NCI-H187 treated with DMSO at 0.1 percent for 48 hours (cell line): Measurements from ENCODE around the gene ADAM30.
"Not testable (repeated sequence)": the region's sequence is repeated elsewhere in the genome, so short reads cannot be mapped to it uniquely, and the experiment has no call there.

Source experiments
- DNase-seq: peaks from one replicate; lab custom pipeline; 2025; lab: John Stamatoyannopoulos, UW

The ADAM30 gene

DNA sequence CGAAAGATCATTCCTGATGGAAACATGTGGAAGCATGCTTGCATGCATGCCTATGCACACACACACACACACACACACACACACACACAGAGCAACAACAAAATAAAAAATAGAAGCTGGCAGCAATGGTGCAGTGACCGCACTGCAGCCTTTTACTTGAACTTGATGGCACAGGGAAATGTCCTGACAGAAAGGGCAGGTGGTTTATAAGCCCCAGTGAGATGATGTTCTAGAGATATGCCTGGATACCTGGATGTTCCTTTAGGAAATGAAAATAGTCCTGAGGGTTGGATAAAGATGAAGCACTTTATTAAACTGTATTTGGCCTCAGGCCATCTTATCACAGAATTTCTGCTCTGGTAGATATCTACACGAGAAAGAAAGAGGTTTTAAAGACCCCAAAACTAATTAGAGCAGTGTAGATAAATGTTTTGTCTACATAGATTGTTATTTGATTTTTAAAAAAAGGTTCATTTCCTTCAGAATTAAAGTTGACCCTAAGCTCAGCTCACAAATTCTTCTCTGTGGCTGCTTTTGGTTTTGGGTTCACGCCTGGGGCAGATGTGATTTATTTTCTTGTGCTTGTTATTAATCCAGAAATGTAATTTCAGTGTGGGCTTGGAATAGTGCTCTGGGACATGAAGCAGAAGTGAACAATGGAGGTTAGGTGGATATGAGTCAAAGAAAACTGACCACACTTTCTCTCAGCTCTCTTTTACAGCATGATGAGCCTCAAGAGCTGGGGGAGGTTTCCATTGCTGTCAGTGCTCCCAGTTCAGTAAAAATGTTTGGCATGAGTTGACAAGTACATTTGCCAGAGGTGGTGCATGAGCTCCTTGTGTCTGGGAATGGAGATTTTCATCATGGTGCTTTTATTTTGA lies 22.9 kb downstream of the ADAM30 start:
- no peak for DNase-seq

DNA sequence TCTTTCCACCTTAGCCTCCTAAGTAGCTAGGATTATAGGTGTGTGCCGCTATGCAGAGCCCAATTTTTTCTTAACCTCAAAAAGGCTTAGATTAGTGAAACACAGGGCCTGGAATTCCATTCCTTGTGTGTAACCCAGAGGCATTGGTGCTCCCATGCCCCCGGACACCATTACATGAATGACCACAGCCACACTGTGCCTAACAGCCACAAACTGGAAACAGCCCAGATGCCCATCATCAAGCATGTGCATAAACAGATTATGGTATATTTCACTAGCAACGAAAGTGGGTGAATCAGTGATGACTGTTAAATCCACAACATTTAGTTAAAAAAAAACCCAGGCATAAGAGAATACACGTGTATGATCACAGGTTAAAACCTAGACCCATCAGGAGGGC lies 24.4 kb downstream of the ADAM30 start:
- no peak for DNase-seq

DNA sequence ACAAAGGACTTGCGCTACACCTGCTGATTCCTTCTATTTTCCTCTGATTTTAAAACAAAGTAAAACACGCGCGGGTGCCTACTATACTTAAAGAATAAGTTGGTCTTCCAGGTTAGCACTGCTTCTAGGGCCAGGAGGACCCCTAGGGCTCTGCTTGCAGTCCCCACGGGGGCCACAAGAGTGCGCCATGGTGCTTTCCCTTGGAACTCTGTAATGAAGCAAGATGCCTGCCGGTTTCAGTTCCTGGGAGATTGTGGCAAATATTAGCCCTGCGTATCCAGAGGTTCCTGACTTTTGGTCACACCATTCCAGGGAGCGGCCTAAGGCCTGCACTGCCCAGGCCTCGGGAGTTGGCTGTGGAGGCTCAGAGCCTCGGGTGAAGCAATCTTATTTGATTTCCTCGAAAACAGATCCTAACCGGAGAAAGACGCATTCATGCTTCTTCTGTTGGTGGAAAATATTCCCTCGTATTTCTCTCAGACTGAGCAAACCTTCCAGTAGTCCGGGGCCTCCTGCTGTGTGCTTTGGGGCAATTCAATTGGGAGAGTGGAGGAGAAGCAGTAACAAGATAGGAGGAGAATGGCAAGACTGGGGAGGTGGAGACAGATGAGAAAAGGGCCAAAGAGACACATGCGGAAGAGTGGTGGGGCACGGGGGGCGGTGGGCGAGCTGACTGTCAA lies 25.3 kb downstream of the ADAM30 start:
- DNase-seq = peak; percentile 21

DNA sequence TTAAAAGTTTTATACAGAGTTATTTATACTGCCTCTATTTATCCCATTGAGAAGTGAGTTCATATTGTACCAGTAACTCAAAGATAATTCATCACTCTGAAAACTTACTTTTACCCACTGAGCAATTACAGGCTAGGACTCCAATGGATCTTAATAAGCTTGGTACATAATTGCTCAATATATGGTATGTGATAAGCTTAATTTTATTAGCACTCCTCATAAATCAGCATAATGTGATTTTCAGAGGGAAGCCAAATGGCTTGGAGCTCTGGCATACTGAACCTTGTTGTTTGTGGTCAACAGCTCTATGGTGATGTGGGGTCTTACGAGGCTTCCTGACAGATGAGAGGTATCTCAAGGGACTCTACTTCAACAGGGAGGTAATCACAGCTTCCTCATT lies 26.3 kb downstream of the ADAM30 start:
- DNase-seq = no peak

DNA sequence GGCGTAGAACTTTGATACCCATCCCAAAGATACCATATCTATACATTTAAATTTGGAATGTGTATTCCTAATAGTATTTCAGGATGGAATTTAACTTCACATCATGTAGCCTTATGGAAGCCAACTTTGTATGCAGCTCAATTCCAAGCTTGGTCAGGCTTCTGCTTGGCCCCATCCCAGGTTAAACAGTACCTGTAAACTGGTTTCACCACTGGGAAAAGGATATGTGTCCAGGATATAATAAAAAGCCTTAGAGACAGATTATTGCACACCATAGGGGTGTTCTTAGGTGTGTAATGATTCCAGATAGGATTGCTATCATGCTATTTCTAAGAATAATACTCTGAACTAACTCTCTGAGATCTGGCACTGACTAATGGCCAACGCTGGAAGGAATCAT lies 28.1 kb downstream of the ADAM30 start:
- DNase-seq = no peak

DNA sequence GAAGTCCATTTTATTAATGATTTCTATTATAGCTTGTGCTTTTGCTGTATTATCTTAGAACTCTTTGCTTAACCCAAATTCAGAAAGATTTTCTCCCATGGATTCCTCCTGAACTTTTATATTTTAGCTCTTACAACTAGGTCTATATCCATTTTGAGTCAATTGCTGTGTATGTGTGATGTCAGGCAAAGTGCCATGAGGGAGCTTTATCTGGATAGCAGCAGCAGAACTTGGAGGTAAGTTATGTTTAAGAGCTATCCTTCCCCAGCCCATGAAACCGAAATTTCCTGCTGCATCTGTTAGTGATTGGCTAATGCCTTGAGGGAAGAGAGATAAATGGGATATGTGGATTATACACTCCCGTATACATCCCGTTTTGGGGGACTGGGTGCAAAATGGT lies 29.9 kb downstream of the ADAM30 start:
- DNase-seq = no peak

DNA sequence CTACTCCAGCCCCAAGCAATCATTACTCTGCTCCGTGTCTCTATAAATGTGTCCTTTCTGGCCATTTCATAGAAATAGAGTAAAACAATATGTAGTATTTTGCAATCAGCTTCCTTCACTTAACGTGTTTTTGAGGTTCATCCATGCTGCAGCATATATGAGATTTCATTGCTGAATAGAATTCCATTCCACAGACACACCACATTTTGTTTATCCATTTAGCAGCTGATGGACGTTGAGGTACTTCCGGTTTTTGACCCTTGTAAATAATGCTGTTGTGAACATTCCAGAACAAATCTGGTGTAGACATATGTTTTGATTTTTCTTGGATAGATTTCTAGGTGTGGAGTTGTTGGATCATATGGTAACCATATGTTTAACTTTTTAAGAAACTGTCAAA lies 30.7 kb downstream of the ADAM30 start:
- DNase-seq = no peak

DNA sequence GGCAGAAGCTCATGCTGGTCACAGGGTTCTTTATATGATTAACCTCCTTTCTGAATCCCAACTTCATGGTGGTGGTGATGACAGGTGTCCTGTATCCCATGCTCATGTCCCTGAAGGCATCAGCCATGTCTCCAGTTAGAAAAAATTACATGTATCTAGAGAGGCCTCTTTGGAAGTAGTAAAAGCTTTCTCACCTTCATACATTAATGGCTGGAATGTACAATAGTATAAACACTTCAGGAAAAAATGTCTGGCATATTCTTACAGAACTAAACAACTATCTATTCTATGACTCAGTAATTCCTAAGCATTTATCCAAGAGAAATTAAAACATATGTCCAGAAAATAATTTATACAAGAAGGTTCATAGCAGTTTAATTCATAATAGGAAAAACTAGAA lies 34.0 kb downstream of the ADAM30 start:
- no peak for DNase-seq

DNA sequence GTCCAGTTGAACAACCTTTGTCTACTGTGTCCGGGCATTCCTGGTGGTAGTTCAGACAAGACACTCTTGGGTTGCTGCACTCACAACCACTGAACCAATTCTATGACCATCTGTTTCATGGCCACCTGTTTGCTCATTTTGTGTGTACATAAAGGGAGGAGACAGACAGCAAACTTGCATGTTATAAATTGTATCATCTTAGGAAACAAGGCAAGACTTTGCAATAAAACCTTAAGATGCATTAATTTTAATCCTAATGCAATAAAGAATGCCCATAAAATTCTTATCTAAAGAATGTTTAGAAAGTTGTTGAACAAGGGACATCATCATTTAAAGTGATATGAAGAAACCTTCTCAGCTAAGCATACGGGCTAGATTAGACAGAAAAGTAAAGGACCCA lies 34.8 kb downstream of the ADAM30 start:
- no peak for DNase-seq

DNA sequence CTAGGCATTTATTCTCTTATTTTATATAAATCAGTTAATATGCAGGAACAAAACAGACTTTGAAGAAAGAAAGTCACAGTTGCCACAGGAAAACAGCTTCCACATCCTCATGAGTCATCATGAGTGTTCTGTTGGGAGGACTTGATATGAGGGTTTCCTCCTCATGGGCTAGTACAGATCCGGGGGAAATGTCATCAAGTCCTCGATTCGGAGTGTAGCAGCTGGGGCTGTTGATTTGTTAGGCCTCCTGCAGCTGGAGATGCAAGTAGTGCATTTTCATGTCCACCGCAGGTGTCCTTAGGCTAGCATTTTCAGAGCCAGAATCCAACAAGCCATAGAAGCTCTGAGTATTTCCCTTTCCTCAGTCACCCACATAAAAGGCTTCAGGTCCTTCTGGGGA lies 36.7 kb downstream of the ADAM30 start:
- DNase-seq = no peak

DNA sequence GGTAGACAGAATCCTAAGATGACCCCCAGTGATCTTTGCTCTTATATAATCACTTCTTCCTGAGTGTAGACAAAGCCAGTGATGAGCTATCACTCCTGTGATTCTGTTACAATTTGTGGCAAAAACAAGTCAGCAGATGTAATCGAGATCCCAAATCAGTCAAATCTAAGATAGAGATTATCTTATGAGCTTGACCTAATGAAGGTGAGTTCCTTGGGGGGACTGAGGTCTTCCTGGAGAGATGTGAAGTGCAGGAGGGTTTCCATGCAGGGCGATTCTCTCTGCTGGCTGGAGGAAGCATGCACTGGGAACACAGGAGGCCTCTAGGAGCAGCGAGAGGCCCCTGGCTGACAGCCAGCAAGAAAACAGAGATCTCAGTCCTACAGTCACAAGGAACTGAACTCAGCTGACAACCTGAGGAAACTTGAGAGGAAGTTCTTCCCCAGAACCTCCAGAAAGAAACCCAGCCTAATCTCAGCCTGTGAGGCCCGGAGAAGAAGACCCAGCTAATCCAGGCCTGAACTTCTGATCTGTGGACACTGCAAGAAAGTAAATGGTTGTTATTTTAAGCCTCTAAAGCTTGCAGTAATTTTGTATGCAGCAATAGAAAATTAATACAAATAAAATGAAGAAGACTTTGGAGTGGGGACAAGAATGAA lies 37.6 kb downstream of the ADAM30 start:
- not testable (repeated sequence) for DNase-seq

DNA sequence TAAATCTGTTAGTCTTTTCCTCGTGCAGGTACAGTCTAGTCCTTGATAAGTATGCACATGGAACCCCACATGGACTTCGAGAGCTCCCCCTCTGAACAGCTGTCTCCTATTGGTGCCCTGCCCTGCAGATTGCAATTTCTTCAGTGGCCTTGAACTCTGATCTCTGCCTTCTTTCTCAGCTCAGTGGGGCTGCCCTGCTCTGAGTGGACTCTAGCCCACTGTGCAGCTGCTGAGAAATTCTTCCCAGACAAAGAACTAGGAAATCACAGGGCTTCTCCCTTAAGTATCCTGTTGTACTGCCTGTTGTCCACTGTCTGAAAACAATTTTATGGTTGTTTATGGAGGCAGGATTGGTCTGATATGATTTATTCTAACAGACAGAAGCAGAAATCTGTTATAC lies 38.2 kb downstream of the ADAM30 start:
- DNase-seq = no peak

DNA sequence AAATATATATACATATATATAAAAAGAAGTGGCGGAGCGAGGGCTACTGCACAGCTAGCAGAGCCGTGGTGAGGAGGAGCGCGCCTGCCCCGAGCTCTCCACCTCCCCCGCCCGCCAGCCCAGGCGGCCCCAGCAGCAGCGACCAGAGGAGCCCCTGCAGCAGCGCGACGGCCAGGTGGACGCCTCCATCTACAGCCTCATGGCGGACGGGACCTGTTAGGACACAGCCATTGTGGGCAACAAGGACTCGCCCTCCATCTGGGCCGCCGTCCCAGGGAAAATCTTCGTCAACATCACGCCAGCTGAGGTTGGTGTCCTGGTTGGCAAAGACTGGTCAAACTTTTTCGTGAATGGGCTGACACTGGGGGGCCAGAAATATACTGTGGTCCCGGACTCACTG lies 43.2 kb downstream of the ADAM30 start:
- DNase-seq = no peak

DNA sequence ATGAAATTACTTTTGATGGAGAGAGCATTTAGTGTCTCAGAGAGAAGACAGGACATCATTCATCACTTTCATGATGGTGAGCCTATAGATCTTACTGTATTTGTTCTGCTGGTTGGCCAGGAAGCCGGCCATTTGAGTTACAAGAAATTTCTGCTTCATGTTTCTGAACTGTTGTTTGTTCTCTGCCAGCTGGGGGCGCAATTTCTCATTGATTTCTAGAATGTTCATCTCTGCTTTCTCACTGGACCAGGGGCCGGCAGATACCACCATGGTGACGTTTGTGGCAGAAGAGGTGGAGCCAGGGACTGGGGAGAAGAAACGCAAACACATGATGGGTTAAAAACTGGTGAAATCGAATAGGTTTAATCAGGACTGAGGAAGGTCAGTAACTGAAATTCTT lies 52.1 kb downstream of the ADAM30 start:
- not testable (repeated sequence) for DNase-seq
